Right ventricle myocardium superior (tissue), 1 donor: Measurements from ENCODE around the gene SLC12A7. TPM values are rescaled to one million over a fixed set of nuclear protein-coding genes. Genes with fewer than 3 reads are reported as not detected.
"Not testable (repeated sequence)": the region's sequence is repeated elsewhere in the genome, so short reads cannot be mapped to it uniquely, and the experiment has no call there.

Experiments
- ATAC-seq: fragments of 200-7000 bp; cut with Tn5 transposase; one replicate; pipeline ENCODE4 v1.9.1; 2020; ENCODE audit warnings: mild to moderate bottlenecking; ENCODE audit not compliant: poor library complexity
- DNase-seq: peaks from one replicate; pipeline ENCODE4 v3.0.0-alpha.2; 2020
- intact Hi-C: fragments of 100-400 bp; cut with DNase I; formaldehyde crosslinking; loops from one replicate; pipeline ENCODE4 v1.11.2; 2022
- long read RNA-seq: library from polyadenylated mRNA; unstranded; transcript quantifications from one replicate; pipeline ENCODE4 v2.0.0, GENCODE V29; 2021
- total RNA-seq: library from RNA; stranded (reverse); fragmentation: NEBNext Ultra II Directional; extraction: Animal tissue kit (Norgen Biotek cat#: 25700); gene quantifications from one replicate; pipeline ENCODE4 v1.2.1, GENCODE V29; 2021
- donor health status: DM: no; HTN: yes; CAD: no; lungs with severe emphysema.

Gene SLC12A7
- 172 TPM for total RNA-seq
- long read RNA-seq, full-length matches to known transcripts = 2 of 237 reads
- long read RNA-seq, partial matches to known transcripts = 73 of 237 reads
- long read RNA-seq, other reads (novel, unspliced or antisense) = 162 of 237 reads

- DNase-seq = peak; percentile 81
- ATAC-seq = peak; percentile 68
- intact Hi-C loops = no loop called here
These were observed at the start of gene SLC12A7 for GRCh38 chr5:1111727-1112289. Gene SLC12A7 (minus strand): TSS chr5:1112063. CDS start chr5:1111991, 72 bp downstream.

- DNase-seq = peak; percentile 37
- intact Hi-C loops = no loop called here
- peak; percentile 27 for ATAC-seq
These were observed 49.4 kb upstream of the SLC12A7 start for GRCh38 chr5:1161108-1161832.

- ATAC-seq (no peak), DNase-seq (no peak)
- intact Hi-C loops = no loop called here
These were observed 48.0 kb upstream of the SLC12A7 start for GRCh38 chr5:1159774-1160406.

- intact Hi-C loops = no loop called here
- no peak for DNase-seq
- no peak for ATAC-seq
These were observed 47.4 kb upstream of the SLC12A7 start for GRCh38 chr5:1159341-1159675.

- peak; percentile 28 for DNase-seq
- no peak for ATAC-seq
- intact Hi-C loops = no loop called here
These were observed 46.9 kb upstream of the SLC12A7 start for GRCh38 chr5:1158647-1159340.

- intact Hi-C loops, ATAC-seq, DNase-seq: not testable (repeated sequence)
These were observed 45.7 kb upstream of the SLC12A7 start for GRCh38 chr5:1157461-1157986.

GRCh38 chr5:1156754-1157460 lies 45.0 kb upstream of the SLC12A7 start:
- ATAC-seq (no peak), DNase-seq (no peak)
- intact Hi-C loops = no loop called here

GRCh38 chr5:1156033-1156753 lies 44.3 kb upstream of the SLC12A7 start:
- DNase-seq = peak; percentile 42
- intact Hi-C loops = no loop called here
- ATAC-seq = peak; percentile 40

GRCh38 chr5:1155191-1156032 lies 43.5 kb upstream of the SLC12A7 start:
- ATAC-seq (peak; percentile 7), DNase-seq (peak; percentile 43)
- intact Hi-C loops = no loop called here

GRCh38 chr5:1153428-1153827 lies 41.6 kb upstream of the SLC12A7 start:
- intact Hi-C loops = no loop called here
- DNase-seq (no peak), ATAC-seq (no peak)

GRCh38 chr5:1152771-1153282 lies 41.0 kb upstream of the SLC12A7 start:
- no peak for DNase-seq
- intact Hi-C loops = no loop called here
- no peak for ATAC-seq

- no peak for ATAC-seq
- peak; percentile 27 for DNase-seq
- intact Hi-C loops = no loop called here
These were observed 40.3 kb upstream of the SLC12A7 start for GRCh38 chr5:1152156-1152555.

- intact Hi-C loops = no loop called here
- DNase-seq (no peak), ATAC-seq (no peak)
These were observed 39.5 kb upstream of the SLC12A7 start for GRCh38 chr5:1151316-1151715.

GRCh38 chr5:1150866-1151265 lies 39.0 kb upstream of the SLC12A7 start:
- ATAC-seq (no peak), DNase-seq (no peak)
- intact Hi-C loops = no loop called here

GRCh38 chr5:1144638-1145396 lies 33.0 kb upstream of the SLC12A7 start:
- intact Hi-C loops = no loop called here
- DNase-seq (peak; percentile 39), ATAC-seq (no peak)

GRCh38 chr5:1144089-1144488 lies 32.2 kb upstream of the SLC12A7 start:
- ATAC-seq (no peak), DNase-seq (peak; percentile 44)
- intact Hi-C loops = no loop called here
